HG02759 (cell line): Measurements from ENCODE around the gene KRT16.
A peak's percentile ranks its signal among the peaks of the same experiment; 100 is the strongest.
"Not testable (repeated sequence)": the region's sequence is repeated elsewhere in the genome, so short reads cannot be mapped to it uniquely, and the experiment has no call there.

Experiments used
- ATAC-seq: cut with Tn5 transposase; IDR thresholded peaks from one replicate; pipeline ENCODE4 v1.9.1; 2021; ENCODE audit warnings: mild to moderate bottlenecking, moderate library complexity; ENCODE audit not compliant: unreplicated experiment

The KRT16 gene

DNA sequence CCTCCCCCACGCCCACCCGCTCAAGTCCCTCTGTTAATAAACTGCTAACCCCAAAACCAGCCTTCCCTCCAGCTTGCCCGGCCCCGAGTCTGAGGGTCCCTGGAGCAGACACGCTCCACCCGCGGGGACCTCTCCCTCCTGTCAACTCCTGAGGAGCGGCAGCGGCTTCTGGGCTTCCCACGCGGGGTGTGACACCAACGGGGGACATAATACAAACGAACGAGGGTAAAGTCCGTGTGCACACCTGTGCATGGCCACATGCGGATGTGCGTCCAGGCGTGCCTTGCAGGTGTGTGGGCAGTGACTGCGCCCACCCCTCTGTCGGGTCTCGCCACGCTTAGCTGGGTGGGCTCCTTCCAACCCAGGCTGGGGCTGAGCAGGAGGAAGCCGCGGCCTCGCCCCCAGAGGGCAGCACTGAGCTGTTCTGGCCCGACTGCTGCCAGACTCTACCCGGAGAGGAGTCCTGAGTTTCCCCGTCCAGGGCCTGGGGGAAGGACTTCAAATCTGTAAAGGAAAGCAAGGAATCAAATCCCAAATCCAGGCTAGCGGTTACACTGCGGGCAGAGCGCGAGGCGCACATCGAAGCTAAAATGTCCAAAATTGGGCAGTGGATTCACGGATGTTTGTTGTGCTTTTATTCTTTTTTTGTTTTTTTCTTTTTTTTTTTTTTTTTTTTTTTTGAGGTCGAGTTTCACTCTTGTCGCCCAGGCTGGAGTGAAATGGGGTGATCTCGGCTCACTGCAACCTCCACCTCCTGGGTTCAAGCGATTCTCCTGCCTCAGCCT, 36.0 kb upstream of the KRT16 start:
- peak; percentile 55 for ATAC-seq

DNA sequence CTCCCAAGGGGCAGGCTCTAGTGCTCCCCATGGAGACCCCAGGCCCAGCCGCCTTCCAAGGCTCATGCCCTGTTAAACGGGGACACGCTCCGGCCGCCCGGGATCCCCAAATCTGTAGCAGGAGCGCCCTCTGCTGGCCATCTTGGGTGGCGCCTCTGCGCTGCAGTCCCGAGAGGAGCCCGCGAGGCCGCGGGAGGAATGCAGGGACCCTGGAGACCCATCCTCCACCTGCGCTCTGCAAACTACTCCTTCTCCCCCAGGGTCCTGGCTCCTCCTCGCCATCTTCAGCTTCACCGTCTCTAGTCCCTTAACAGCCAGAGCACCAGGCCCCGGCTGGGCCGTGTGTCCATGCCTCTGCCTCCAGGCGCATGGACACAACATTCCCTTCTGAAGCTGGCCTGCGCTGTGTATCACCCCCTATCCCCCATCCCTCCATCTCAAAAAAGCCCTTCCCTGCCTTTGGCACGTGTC, 35.4 kb upstream of the KRT16 start:
- ATAC-seq = peak; percentile 59

GRCh38 chr17:41647038-41647813, 34.7 kb upstream of the KRT16 start:
- no peak for ATAC-seq

DNA sequence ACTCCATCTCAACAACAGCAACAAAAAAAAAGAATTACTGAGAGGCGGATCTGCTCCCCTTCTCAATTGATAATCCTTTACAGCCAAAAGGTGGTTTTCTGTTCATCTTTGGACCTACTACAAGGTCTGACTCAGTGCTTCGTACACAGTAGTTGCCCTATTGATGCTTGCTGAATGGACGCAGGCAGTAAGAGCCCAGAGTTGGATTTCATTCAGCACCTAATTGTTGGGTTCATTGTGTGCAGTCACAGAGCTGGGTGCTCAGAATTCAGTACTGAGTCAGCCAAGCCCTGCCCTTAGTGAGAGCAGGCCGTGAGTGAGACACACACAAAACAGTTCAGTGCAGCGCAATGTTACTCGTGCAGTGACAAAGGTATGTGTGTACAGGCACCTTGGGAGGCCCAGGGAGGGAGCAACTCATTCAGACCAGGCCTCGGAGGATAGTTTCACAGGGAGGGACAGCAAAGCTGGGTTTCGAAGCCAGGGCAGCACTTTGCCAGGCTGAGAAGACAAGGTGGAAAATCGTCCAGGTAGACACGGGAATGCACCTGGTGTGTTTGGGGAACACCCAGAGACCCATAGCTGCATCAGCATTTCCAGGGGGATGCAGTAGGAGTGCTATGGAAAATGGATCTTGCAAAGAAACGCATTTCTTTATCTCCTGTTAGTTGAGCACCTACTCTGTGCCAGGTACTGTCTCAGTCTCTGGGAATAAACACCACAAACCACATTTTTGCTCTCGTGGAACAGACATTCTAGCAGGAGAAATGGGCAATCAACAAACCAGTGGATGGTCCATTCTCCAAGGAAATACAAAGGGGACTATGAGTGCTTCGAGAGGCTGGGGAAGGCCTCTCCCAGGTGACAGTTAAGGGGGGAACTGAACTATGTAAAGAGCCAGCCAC, 29.9 kb upstream of the KRT16 start:
- ATAC-seq = no peak

DNA sequence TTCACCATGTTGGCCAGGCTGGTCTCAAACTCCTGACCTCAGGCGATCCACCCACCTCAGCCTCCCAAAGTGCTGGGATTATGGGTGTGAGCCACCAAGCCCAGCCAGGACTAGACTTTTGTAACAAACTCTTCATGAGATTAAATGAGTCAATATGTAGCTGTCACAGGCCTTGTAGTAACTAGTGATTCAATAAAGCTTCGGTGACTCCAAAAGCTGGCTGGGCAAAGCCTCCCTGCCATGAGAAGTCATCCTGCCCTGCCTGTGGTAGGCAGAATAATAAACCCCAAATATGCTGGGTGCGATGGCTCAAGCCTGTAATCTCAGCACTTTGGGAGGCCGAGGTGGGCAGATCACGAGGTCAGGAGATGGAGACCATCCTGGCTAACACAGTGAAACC, 28.0 kb upstream of the KRT16 start:
- ATAC-seq = not testable (repeated sequence)

GRCh38 chr17:41639492-41640473, 27.2 kb upstream of the KRT16 start:
- ATAC-seq = no peak

DNA sequence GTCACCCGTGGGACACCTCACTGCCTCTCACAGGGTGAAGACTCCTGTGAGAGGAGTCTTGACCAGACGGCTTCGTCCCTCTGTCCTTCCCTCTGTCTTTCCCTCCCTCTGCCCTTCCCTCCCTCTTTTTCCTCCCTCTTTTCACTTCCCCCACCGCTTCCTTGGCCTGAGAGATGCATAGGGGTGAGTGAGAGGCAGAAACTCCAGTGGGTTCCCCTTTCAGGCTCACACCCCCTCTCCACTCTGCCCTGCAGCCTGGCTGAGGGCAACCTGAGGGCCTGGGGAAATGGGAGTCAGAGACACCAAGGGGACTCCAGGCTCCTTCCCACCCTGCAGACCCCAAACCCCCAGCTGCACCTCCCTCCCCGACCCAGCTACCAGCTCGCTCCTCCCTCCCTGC, 26.4 kb upstream of the KRT16 start:
- no peak for ATAC-seq

- no peak for ATAC-seq
These were observed 25.6 kb upstream of the KRT16 start for GRCh38 chr17:41638194-41638593.

- no peak for ATAC-seq
These were observed 24.1 kb upstream of the KRT16 start for GRCh38 chr17:41636652-41637051.

GRCh38 chr17:41635121-41636097, 22.8 kb upstream of the KRT16 start:
- no peak for ATAC-seq

GRCh38 chr17:41634639-41635038, 22.1 kb upstream of the KRT16 start:
- no peak for ATAC-seq

DNA sequence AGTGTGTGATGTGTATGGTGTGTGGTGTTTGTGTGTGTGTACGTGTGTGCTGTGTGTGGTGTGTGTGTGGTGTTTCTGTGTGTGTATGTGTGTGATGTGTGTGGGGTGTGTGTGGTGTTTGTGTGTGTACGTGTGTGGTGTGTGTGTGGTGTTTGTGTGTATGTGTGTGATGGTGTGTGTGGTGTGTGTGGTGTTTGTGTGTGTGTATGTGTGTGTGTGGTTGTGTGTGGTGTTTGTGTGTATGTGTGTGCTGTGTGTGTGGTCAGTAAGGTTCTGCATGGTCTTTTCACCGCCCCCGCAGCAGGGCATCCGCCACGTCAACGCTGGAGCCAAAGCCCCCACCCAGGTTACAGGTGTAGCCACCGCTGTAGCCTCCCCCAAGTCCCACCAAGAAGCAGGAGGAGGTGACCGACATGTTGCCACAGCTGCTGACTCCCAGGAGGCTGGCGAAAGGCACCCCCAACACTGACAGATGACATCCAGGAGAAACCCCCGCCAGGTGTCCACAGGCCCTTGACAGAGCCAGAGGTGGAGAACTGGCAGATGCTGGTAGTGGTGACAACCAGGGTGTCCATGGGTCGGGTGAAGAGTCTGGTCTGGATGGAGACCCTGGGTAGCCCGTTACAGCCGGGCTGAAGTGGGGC, 21.1 kb upstream of the KRT16 start:
- ATAC-seq = no peak

DNA sequence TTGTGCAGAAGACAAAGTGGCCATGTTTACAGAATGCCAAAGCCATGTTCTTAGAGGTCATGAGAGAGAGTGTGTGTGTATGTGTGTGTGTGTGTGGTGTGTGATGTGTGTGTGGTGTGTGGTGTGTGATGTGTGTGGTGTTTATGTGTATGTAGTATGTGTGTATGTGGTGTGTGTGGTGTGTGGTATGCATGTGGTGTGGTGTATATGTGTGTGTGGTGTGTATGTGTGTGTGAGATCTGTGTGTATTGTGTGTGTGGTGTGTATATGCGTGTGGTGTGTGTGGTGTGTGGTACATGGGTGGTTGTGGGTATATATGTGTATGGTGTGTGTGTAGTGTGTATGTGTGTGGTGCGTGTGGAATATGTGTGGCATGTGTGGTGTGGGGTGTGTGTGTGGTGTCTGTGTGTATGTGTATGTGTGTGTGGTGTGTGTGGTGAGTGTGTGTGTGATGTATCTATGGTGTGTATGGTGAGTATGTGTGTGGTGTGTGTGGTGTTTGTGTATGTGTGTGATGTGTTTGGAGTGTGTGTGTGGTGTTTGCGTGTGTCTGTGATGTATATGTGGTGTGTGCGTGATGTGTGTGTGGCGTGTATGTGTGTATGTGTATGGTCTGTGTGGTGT, 20.0 kb upstream of the KRT16 start:
- no peak for ATAC-seq

- no peak for ATAC-seq
These were observed 19.3 kb upstream of the KRT16 start for GRCh38 chr17:41631898-41632285.

DNA sequence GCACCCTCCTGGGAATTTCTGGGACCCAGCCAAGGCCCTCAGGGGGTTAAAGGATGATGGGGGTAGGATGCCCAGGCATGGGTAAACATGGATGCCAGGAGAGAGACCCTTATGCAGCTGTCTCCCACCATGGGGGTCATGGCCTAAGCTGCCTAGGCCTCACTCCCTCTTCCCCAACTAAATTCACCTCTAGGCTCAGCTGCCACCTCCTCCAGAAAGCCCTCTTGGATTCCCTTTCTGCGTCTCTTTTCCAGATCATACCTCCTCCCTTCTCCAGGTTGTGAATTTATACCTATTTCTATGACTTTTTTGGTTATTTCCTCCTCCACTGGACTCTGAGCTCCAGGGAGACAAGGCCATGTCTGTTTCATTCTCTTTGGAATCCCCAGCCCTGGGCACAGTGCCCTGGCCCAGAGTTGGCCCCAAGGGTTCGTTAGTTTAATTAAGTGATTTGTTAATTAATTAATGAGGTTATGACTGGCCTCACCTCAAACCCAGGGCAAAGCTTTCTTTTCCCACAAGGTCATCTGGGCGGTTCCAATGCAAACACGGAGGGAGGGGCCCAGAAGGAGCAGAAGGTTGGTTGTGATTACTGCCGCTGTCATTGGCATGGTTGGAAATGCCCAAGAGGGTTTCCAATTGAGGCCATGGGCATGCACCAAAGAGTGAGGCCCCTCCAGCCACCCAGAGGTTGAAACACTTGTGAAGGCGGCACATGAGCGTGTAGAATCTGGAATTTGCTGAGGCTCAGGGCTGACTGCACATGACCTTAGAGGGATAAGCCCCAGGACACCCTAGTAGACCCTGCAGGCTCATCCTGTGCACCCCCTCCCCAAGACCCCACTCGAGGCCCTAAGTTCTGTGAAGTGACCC, 18.7 kb upstream of the KRT16 start:
- no peak for ATAC-seq

- no peak for ATAC-seq
These were observed 17.5 kb upstream of the KRT16 start for GRCh38 chr17:41629826-41630670.
